Neural progenitor cell (in vitro differentiated cells): ENCODE measurements around the gene SYNPR. TPM values are rescaled to one million over a fixed set of nuclear protein-coding genes. Genes with fewer than 3 reads are reported as not detected.

Source experiments
- DNase-seq: peaks from one replicate; pipeline ENCODE4 v3.0.0-alpha.2; 2016; ENCODE audit warnings: low spot score
- H2AFZ ChIP-seq: fragments of 200-600 bp; sonication (generic); replicated peaks from 2 replicates; pipeline ENCODE4 v1.6.1; 2016; ENCODE audit warnings: antibody characterized with exemption
- H3F3A ChIP-seq: fragments of 200-600 bp; sonication (generic); 2 replicates; pipeline ENCODE4 v1.6.1; 2016; ENCODE audit warnings: antibody characterized with exemption, low read depth
- H3K27ac ChIP-seq: fragments of 200-600 bp; sonication (generic); 2 replicates; pipeline ENCODE4 v1.5.1; 2016; ENCODE audit warnings: mild to moderate bottlenecking
- H3K27me3 ChIP-seq: fragments of 200-600 bp; sonication (generic); 2 replicates; pipeline ENCODE4 v1.6.1; 2016; ENCODE audit warnings: mild to moderate bottlenecking, moderate library complexity
- H3K36me3 ChIP-seq: fragments of 200-600 bp; sonication (generic); 2 replicates; pipeline ENCODE4 v1.5.1; 2016
- H3K4me1 ChIP-seq: fragments of 200-600 bp; sonication (generic); 2 replicates; pipeline ENCODE4 v1.6.1; 2016; ENCODE audit warnings: mixed run types
- H3K4me2 ChIP-seq: fragments of 200-600 bp; sonication (generic); 2 replicates; pipeline ENCODE4 v1.6.1; 2016
- H3K4me3 ChIP-seq: fragments of 200-600 bp; sonication (generic); 2 replicates; pipeline ENCODE4 v1.5.1; 2016
- H3K79me2 ChIP-seq: fragments of 200-600 bp; sonication (generic); 2 replicates; pipeline ENCODE4 v1.6.1; 2016; ENCODE audit warnings: low read depth
- H3K9ac ChIP-seq: fragments of 200-600 bp; sonication (generic); 2 replicates; pipeline ENCODE4 v1.6.1; 2016
- H3K9me3 ChIP-seq: fragments of 200-600 bp; sonication (generic); 2 replicates; pipeline ENCODE4 v1.5.1; 2016; ENCODE audit warnings: low read depth
- H4K20me1 ChIP-seq: fragments of 200-600 bp; sonication (generic); 2 replicates; pipeline ENCODE4 v1.6.1; 2016; ENCODE audit warnings: low read depth
- H3K27ac Mint-ChIP-seq: 3 replicates; pipeline ENCODE4 v1.8.0; 2021; ENCODE audit warnings: mixed read lengths
- H3K27me3 Mint-ChIP-seq: 2 replicates; pipeline ENCODE4 v1.8.0; 2022; ENCODE audit warnings: low read depth, mild to moderate bottlenecking, inconsistent platforms, moderate library complexity, mixed read lengths; ENCODE audit not compliant: insufficient read depth
- H3K36me3 Mint-ChIP-seq: 3 replicates; pipeline ENCODE4 v1.8.0; 2021; ENCODE audit warnings: mixed read lengths
- H3K4me1 Mint-ChIP-seq: 3 replicates; pipeline ENCODE4 v1.8.0; 2021; ENCODE audit warnings: mixed read lengths
- H3K4me3 Mint-ChIP-seq: 3 replicates; pipeline ENCODE4 v1.8.0; 2021; ENCODE audit warnings: mild to moderate bottlenecking, moderate library complexity, mixed read lengths
- H3K9me3 Mint-ChIP-seq: 3 replicates; pipeline ENCODE4 v1.8.0; 2020; ENCODE audit warnings: mixed read lengths
- EZH2 ChIP-seq: fragments of 200-600 bp; sonication (generic); IDR thresholded peaks from 2 replicates; pipeline ENCODE4 v1.6.1; 2017; ENCODE audit warnings: antibody characterized with exemption, mild to moderate bottlenecking, moderate library complexity
- EZH2phosphoT487 ChIP-seq: fragments of 200-600 bp; sonication (generic); IDR thresholded peaks from 2 replicates; pipeline ENCODE4 v1.6.1; 2017; ENCODE audit warnings: antibody characterized with exemption
- total RNA-seq: library from RNA; depleted of rRNA; stranded (reverse); fragments of >200 nt; gene quantifications from 2 replicates; pipeline ENCODE4 v1.2.3, GENCODE V29; 2015; ENCODE audit warnings: low replicate concordance
- TF ChIP-seq, protein P1 (sequence below): fragments of 200-600 bp; sonication (generic); IDR thresholded peaks from 2 replicates; pipeline ENCODE4 v1.5.1; 2017; ENCODE audit warnings: antibody characterized with exemption, mild to moderate bottlenecking

Gene SYNPR
- total RNA-seq, 1 donor from 2014 or later, result 0.30 TPM

DNA sequence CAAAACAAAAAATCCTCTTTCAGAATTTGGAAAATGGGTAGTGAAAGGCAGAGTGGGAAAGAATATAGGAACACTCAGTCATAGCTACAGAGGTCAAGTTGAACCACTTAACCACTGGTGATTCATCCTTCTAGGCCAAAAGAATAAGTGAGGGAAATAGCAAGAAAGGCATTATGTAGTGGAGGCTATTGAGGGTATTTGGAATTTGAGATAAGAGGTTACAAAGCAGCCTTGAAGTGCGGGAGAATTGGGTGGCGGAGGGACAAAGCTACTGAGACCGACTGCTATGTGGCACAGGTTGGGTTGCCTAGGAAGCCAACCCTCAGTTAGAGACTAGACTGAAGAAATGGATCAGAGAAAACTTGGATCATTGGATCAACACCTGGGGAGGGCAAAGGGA lies 109.5 kb downstream of the SYNPR start:
- Mint-ChIP-seq H3K27ac (no peak overlapping the region), H3K9me3 (no peaks in the 10 kb centered on the region), H3K4me3 (no peak overlapping the region), H3K36me3 (no peaks in the 10 kb centered on the region), H3K4me1 (peaks cover 14% of the 10 kb centered on the region), H3K27me3 (peaks cover 2% of the 10 kb centered on the region)
- H3F3A ChIP-seq, result no peaks in the 10 kb centered on the region
- no peak for DNase-seq
- H3K9me3 ChIP-seq, result no peaks in the 10 kb centered on the region
- no peaks in the 10 kb centered on the region for H3K79me2 ChIP-seq
- TF ChIP-seq EZH2 (no peak), EZH2phosphoT487 (no peak)
- TF ChIP-seq, protein P1, sequence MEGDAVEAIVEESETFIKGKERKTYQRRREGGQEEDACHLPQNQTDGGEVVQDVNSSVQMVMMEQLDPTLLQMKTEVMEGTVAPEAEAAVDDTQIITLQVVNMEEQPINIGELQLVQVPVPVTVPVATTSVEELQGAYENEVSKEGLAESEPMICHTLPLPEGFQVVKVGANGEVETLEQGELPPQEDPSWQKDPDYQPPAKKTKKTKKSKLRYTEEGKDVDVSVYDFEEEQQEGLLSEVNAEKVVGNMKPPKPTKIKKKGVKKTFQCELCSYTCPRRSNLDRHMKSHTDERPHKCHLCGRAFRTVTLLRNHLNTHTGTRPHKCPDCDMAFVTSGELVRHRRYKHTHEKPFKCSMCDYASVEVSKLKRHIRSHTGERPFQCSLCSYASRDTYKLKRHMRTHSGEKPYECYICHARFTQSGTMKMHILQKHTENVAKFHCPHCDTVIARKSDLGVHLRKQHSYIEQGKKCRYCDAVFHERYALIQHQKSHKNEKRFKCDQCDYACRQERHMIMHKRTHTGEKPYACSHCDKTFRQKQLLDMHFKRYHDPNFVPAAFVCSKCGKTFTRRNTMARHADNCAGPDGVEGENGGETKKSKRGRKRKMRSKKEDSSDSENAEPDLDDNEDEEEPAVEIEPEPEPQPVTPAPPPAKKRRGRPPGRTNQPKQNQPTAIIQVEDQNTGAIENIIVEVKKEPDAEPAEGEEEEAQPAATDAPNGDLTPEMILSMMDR, result no peak
- no peak overlapping the region for H2AFZ ChIP-seq
- H3K4me3 ChIP-seq, result no peak overlapping the region
- H3K4me1 ChIP-seq, result peaks cover 8% of the 10 kb centered on the region
- H3K36me3 ChIP-seq, result no peaks in the 10 kb centered on the region
- no peak overlapping the region for H3K27ac ChIP-seq
- no peak overlapping the region for H3K9ac ChIP-seq
- H3K4me2 ChIP-seq, result no peak overlapping the region
- H3K27me3 ChIP-seq, result no peaks in the 10 kb centered on the region
- H4K20me1 ChIP-seq, result no peaks in the 10 kb centered on the region

- no peaks in the 10 kb centered on the region for H3F3A ChIP-seq
- Mint-ChIP-seq H3K27me3 (peaks cover 2% of the 10 kb centered on the region), H3K9me3 (no peaks in the 10 kb centered on the region), H3K27ac (no peak overlapping the region), H3K4me3 (no peak overlapping the region), H3K36me3 (no peaks in the 10 kb centered on the region), H3K4me1 (peaks cover 15% of the 10 kb centered on the region)
- H3K27ac ChIP-seq, result no peak overlapping the region
- no peaks in the 10 kb centered on the region for H3K36me3 ChIP-seq
- no peak overlapping the region for H3K4me2 ChIP-seq
- H3K4me1 ChIP-seq, result peaks cover 8% of the 10 kb centered on the region
- no peak overlapping the region for H3K4me3 ChIP-seq
- H3K27me3 ChIP-seq, result no peaks in the 10 kb centered on the region
- H3K79me2 ChIP-seq, result no peaks in the 10 kb centered on the region
- H3K9me3 ChIP-seq, result no peaks in the 10 kb centered on the region
- no peak overlapping the region for H3K9ac ChIP-seq
- H4K20me1 ChIP-seq, result no peaks in the 10 kb centered on the region
- DNase-seq, result no peak
- no peak overlapping the region for H2AFZ ChIP-seq
- TF ChIP-seq EZH2phosphoT487, result no peak
- TF ChIP-seq EZH2, result no peak
- TF ChIP-seq, protein P1, result no peak
These were observed 112.7 kb downstream of the SYNPR start for GRCh38 chr3:63390710-63391230.

GRCh38 chr3:63395960-63396359 lies 117.9 kb downstream of the SYNPR start:
- H3K36me3 ChIP-seq, result no peaks in the 10 kb centered on the region
- H3K4me3 ChIP-seq, result no peak overlapping the region
- H3F3A ChIP-seq, result no peaks in the 10 kb centered on the region
- H3K4me2 ChIP-seq, result no peak overlapping the region
- H3K36me3 Mint-ChIP-seq, result no peaks in the 10 kb centered on the region
- no peaks in the 10 kb centered on the region for H3K9me3 ChIP-seq
- no peaks in the 10 kb centered on the region for H3K27me3 ChIP-seq
- no peaks in the 10 kb centered on the region for H3K4me1 ChIP-seq
- peaks cover 2% of the 10 kb centered on the region for H3K27me3 Mint-ChIP-seq
- H4K20me1 ChIP-seq, result no peaks in the 10 kb centered on the region
- TF ChIP-seq EZH2phosphoT487, result no peak
- TF ChIP-seq, protein P1, result no peak
- no peak overlapping the region for H3K27ac Mint-ChIP-seq
- H3K9me3 Mint-ChIP-seq, result no peaks in the 10 kb centered on the region
- H3K4me3 Mint-ChIP-seq, result no peak overlapping the region
- H3K9ac ChIP-seq, result no peak overlapping the region
- H2AFZ ChIP-seq, result no peak overlapping the region
- DNase-seq, result no peak
- no peak overlapping the region for H3K27ac ChIP-seq
- no peaks in the 10 kb centered on the region for H3K79me2 ChIP-seq
- peaks cover 5% of the 10 kb centered on the region for H3K4me1 Mint-ChIP-seq
